ENCODE results near the gene NWD2. TPM values are rescaled to one million over a fixed set of nuclear protein-coding genes. Genes with fewer than 3 reads are reported as not detected.
A peak's percentile ranks its signal among the peaks of the same experiment; 100 is the strongest.
"Not testable (repeated sequence)": the region's sequence is repeated elsewhere in the genome, so short reads cannot be mapped to it uniquely, and the experiment has no call there.

Gene NWD2
- total RNA-seq, 3 donors from 2014 or later: not detected

GRCh38 chr4:37393321-37393720 is 148.8 kb downstream of the NWD2 start:
- ATAC-seq: no peak
- DNase-seq: no peak
- no peak overlapping the region for H3K4me3 Mint-ChIP-seq
- no peaks in the 10 kb centered on the region for H3K36me3 Mint-ChIP-seq (ENCODE audit: insufficient read depth)
- H3K4me1 Mint-ChIP-seq (ENCODE audit: low read depth): peaks cover 2% of the 10 kb centered on the region
- no peaks in the 10 kb centered on the region for H3K9me3 Mint-ChIP-seq
- peaks cover 12% of the 10 kb centered on the region for H3K27me3 Mint-ChIP-seq (ENCODE audit: low read depth)

GRCh38 chr4:37393889-37394288 is 149.3 kb downstream of the NWD2 start:
- H3K36me3 Mint-ChIP-seq (ENCODE audit: insufficient read depth): no peaks in the 10 kb centered on the region
- H3K4me1 Mint-ChIP-seq (ENCODE audit: low read depth): peaks cover 2% of the 10 kb centered on the region
- no peaks in the 10 kb centered on the region for H3K9me3 Mint-ChIP-seq
- H3K4me3 Mint-ChIP-seq: no peak overlapping the region
- DNase-seq (no peak), ATAC-seq (no peak)
- peaks cover 12% of the 10 kb centered on the region for H3K27me3 Mint-ChIP-seq (ENCODE audit: low read depth)

- Mint-ChIP-seq H3K36me3 (ENCODE audit: insufficient read depth) (no peaks in the 10 kb centered on the region), H3K4me3 (no peak overlapping the region), H3K9me3 (no peaks in the 10 kb centered on the region), H3K4me1 (ENCODE audit: low read depth) (peaks cover 2% of the 10 kb centered on the region), H3K27me3 (ENCODE audit: low read depth) (peaks cover 9% of the 10 kb centered on the region)
- ATAC-seq (no peak), DNase-seq (no peak)
Measured at GRCh38 chr4:37397505-37397904, 153.0 kb downstream of the NWD2 start.

GRCh38 chr4:37400241-37400881 is 155.8 kb downstream of the NWD2 start:
- peak; percentile 53 to 54 for ATAC-seq
- no peak overlapping the region for H3K4me3 Mint-ChIP-seq
- peaks cover 20% of the 10 kb centered on the region for H3K27me3 Mint-ChIP-seq (ENCODE audit: low read depth)

GRCh38 chr4:37407938-37408826 is 163.6 kb downstream of the NWD2 start:
- H3K27me3 Mint-ChIP-seq (ENCODE audit: low read depth): peaks cover 29% of the 10 kb centered on the region
- not testable (repeated sequence) for H3K9me3 Mint-ChIP-seq; H3K4me1 Mint-ChIP-seq (ENCODE audit: low read depth); H3K36me3 Mint-ChIP-seq (ENCODE audit: insufficient read depth); ATAC-seq; H3K4me3 Mint-ChIP-seq; DNase-seq

More at GRCh38 chr4:37400241-37400881, 155.8 kb downstream of the NWD2 start:
- H3K4me1 Mint-ChIP-seq (ENCODE audit: low read depth): no peaks in the 10 kb centered on the region
- no peaks in the 10 kb centered on the region for H3K9me3 Mint-ChIP-seq
- no peaks in the 10 kb centered on the region for H3K36me3 Mint-ChIP-seq (ENCODE audit: insufficient read depth)
- DNase-seq: no peak

GRCh38 chr4:37413612-37414011 is 169.1 kb downstream of the NWD2 start:
- not testable (repeated sequence) for ATAC-seq; H3K9me3 Mint-ChIP-seq; H3K27me3 Mint-ChIP-seq (ENCODE audit: low read depth)

GRCh38 chr4:37415845-37416369 is 171.4 kb downstream of the NWD2 start:
- Mint-ChIP-seq H3K9me3 (no peaks in the 10 kb centered on the region), H3K36me3 (ENCODE audit: insufficient read depth) (no peaks in the 10 kb centered on the region), H3K27me3 (ENCODE audit: low read depth) (peaks cover 3% of the 10 kb centered on the region), H3K4me1 (ENCODE audit: low read depth) (no peaks in the 10 kb centered on the region), H3K4me3 (no peak overlapping the region)
- DNase-seq: no peak
- no peak for ATAC-seq

More at GRCh38 chr4:37413612-37414011, 169.1 kb downstream of the NWD2 start:
- not testable (repeated sequence) for H3K4me1 Mint-ChIP-seq (ENCODE audit: low read depth); H3K36me3 Mint-ChIP-seq (ENCODE audit: insufficient read depth); H3K4me3 Mint-ChIP-seq; DNase-seq

DNA sequence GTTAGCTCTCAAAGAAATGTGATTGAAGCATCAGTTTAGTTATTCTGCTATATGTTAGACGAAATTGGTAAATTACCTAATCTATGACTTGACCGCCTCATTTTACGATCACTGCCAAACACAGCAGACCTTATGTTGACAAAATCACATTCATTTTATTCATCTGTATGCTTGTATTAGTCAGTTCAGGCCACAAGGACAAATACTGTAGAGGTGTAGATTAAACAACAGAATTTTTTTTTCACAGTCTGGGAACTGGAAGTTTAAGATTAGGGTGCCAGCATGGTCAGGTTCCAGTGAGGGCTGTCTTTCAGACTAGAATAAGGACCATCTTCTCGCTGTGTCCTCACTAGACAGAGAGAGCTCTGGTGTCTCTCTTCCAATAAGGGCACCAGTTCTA is 177.1 kb downstream of the NWD2 start:
- Mint-ChIP-seq H3K4me1 (ENCODE audit: low read depth) (no peaks in the 10 kb centered on the region), H3K36me3 (ENCODE audit: insufficient read depth) (no peaks in the 10 kb centered on the region)
- DNase-seq: no peak

DNA sequence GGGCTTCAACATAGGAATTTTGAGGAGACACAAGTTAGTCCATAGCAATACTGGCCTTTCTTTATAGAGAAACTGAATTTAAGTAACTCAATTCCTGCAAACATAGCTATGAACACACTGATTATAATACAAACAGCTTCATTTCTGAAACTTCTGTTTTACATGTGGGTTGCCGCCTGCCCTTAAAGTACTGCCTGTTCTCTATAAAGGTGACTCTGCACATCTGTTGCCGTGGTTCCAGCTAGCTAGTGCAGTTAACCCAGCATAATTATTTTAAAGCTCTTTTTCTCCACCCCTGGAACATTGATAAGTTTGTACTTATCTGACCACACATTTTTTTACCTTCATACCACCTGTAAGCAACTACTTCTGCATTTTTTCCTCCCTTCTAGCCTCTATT is 177.6 kb downstream of the NWD2 start:
- Mint-ChIP-seq H3K27me3 (ENCODE audit: low read depth) (peaks cover 8% of the 10 kb centered on the region), H3K4me3 (no peak overlapping the region), H3K4me1 (ENCODE audit: low read depth) (no peaks in the 10 kb centered on the region), H3K36me3 (ENCODE audit: insufficient read depth) (no peaks in the 10 kb centered on the region), H3K9me3 (no peaks in the 10 kb centered on the region)
- DNase-seq (no peak), ATAC-seq (no peak)

More for the DNA sequence above, 177.1 kb downstream of the NWD2 start:
- no peak for ATAC-seq
- no peak overlapping the region for H3K4me3 Mint-ChIP-seq
- H3K27me3 Mint-ChIP-seq (ENCODE audit: low read depth): peaks cover 8% of the 10 kb centered on the region
- no peaks in the 10 kb centered on the region for H3K9me3 Mint-ChIP-seq

DNA sequence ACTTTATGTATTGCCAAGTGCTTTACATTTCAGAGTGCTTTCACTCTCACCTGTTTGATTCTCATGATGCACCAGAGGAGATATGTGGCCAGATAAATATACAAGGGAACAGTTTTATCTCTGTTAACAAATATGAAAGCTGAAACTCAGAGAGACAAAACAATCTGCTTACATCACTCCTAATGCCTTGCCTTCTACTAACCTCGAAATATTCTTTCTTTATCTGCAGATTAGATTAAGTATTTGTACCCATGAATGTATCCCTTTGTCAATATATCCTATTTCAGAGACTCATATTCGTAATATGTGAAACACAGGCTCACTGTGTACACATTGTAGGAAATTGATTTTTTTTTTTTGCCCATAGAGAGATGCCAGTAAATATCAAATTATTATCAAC is 178.1 kb downstream of the NWD2 start:
- H3K36me3 Mint-ChIP-seq (ENCODE audit: insufficient read depth): no peaks in the 10 kb centered on the region
- peaks cover 9% of the 10 kb centered on the region for H3K27me3 Mint-ChIP-seq (ENCODE audit: low read depth)
- no peaks in the 10 kb centered on the region for H3K9me3 Mint-ChIP-seq
- ATAC-seq (no peak), DNase-seq (no peak)
- no peak overlapping the region for H3K4me3 Mint-ChIP-seq
- no peaks in the 10 kb centered on the region for H3K4me1 Mint-ChIP-seq (ENCODE audit: low read depth)

GRCh38 chr4:37423310-37423709 is 178.8 kb downstream of the NWD2 start:
- H3K4me1 Mint-ChIP-seq (ENCODE audit: low read depth): no peaks in the 10 kb centered on the region
- H3K27me3 Mint-ChIP-seq (ENCODE audit: low read depth): peaks cover 15% of the 10 kb centered on the region
- no peaks in the 10 kb centered on the region for H3K9me3 Mint-ChIP-seq
- no peaks in the 10 kb centered on the region for H3K36me3 Mint-ChIP-seq (ENCODE audit: insufficient read depth)
- DNase-seq (no peak), ATAC-seq (no peak)
- H3K4me3 Mint-ChIP-seq: no peak overlapping the region

DNA sequence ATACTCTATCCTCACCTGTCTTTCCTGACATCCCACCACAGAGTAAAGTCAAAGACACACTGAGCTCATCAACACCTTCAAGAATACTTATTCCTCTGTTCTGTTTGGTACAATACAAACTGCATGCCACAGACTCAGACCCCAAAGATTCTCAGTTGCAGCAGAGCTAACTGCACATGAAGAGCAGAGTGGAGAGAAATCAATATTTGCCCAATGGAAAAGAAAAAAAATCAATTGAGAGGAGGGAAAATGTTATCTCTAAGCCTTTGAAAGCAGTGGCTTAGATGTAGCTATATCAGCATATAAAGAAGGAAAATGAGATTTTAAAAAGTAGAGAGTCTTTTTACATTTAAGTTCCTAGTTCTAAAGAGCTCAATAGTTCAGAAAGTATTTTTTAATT is 180.2 kb downstream of the NWD2 start:
- Mint-ChIP-seq H3K4me3 (no peak overlapping the region), H3K4me1 (ENCODE audit: low read depth) (no peaks in the 10 kb centered on the region), H3K9me3 (no peaks in the 10 kb centered on the region), H3K36me3 (ENCODE audit: insufficient read depth) (no peaks in the 10 kb centered on the region), H3K27me3 (ENCODE audit: low read depth) (peaks cover 15% of the 10 kb centered on the region)
- no peak for DNase-seq
- ATAC-seq: no peak

- no peak for DNase-seq
- Mint-ChIP-seq H3K27me3 (ENCODE audit: low read depth) (peaks cover 22% of the 10 kb centered on the region), H3K4me3 (no peak overlapping the region), H3K4me1 (ENCODE audit: low read depth) (no peaks in the 10 kb centered on the region), H3K36me3 (ENCODE audit: insufficient read depth) (no peaks in the 10 kb centered on the region), H3K9me3 (no peaks in the 10 kb centered on the region)
- ATAC-seq: no peak
Measured at GRCh38 chr4:37425857-37426256, 181.3 kb downstream of the NWD2 start.

- no peak for DNase-seq
- no peaks in the 10 kb centered on the region for H3K36me3 Mint-ChIP-seq (ENCODE audit: insufficient read depth)
- H3K27me3 Mint-ChIP-seq (ENCODE audit: low read depth): peaks cover 21% of the 10 kb centered on the region
- ATAC-seq: no peak
- H3K9me3 Mint-ChIP-seq: no peaks in the 10 kb centered on the region
- no peak overlapping the region for H3K4me3 Mint-ChIP-seq
- no peaks in the 10 kb centered on the region for H3K4me1 Mint-ChIP-seq (ENCODE audit: low read depth)
Measured at GRCh38 chr4:37427193-37427592, 182.7 kb downstream of the NWD2 start.

DNA sequence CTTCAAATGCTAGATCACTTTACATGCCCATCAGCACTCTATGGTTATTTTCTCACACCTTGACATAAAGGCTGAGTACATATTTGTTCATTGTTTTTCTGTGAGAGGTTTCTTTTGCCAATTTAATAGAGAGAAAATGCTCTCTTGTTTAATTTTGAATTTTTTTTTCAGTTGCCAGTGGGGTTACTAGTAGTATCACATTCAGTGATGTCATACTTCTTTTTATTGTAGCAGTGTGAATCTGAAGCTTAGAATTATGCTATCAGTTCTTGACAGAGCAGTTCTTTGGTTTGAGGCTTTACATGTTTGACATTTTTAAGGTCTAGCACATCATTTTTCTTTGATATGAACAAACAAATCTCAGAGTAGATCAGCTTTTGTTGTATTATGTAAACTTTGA is 185.4 kb downstream of the NWD2 start:
- ATAC-seq (no peak), DNase-seq (no peak)
- Mint-ChIP-seq H3K4me1 (ENCODE audit: low read depth) (no peaks in the 10 kb centered on the region), H3K9me3 (no peaks in the 10 kb centered on the region), H3K4me3 (no peak overlapping the region), H3K27me3 (ENCODE audit: low read depth) (peaks cover 22% of the 10 kb centered on the region), H3K36me3 (ENCODE audit: insufficient read depth) (no peaks in the 10 kb centered on the region)
